ENCODE measurements around the gene PDE6G.
"Not testable (repeated sequence)": the region's sequence is repeated elsewhere in the genome, so short reads cannot be mapped to it uniquely, and the experiment has no call there.

The PDE6G gene

GRCh38 chr17:81621494-81622130 lies 34.7 kb downstream of the PDE6G start:
- H3K36me3 ChIP-seq (replicated peaks; ENCODE audit: low read depth, low read length) = peaks cover 50% of the 10 kb centered on the region

GRCh38 chr17:81618307-81618706 lies 38.0 kb downstream of the PDE6G start:
- H4K20me1 ChIP-seq (ENCODE audit: insufficient read depth, low read length); H3K9ac ChIP-seq (ENCODE audit: low read length); H3K4me2 ChIP-seq (ENCODE audit: low read length); H3K4me3 ChIP-seq (ENCODE audit: low read length); H3K9me3 ChIP-seq (ENCODE audit: insufficient read depth, low read length); H2AFZ ChIP-seq (ENCODE audit: low read depth, low read length); H3K27ac ChIP-seq (ENCODE audit: low read length); H3K27me3 ChIP-seq (ENCODE audit: low read depth, low read length); H3K4me1 ChIP-seq (ENCODE audit: low read length): not testable (repeated sequence)
- Histone ChIP-seq H3K79me2 (ENCODE audit: low read length) (peaks cover 36% of the 10 kb centered on the region), H3K36me3 (replicated peaks; ENCODE audit: low read depth, low read length) (peaks cover 44% of the 10 kb centered on the region)

More at GRCh38 chr17:81621494-81622130, 34.7 kb downstream of the PDE6G start:
- Histone ChIP-seq H3K4me1 (ENCODE audit: low read length) (no peaks in the 10 kb centered on the region), H3K4me3 (ENCODE audit: low read length) (no peak overlapping the region), H3K27ac (ENCODE audit: low read length) (no peak overlapping the region), H3K27me3 (ENCODE audit: low read depth, low read length) (no peaks in the 10 kb centered on the region), H4K20me1 (ENCODE audit: insufficient read depth, low read length) (no peaks in the 10 kb centered on the region), H3K9ac (ENCODE audit: low read length) (no peak overlapping the region), H3K79me2 (ENCODE audit: low read length) (peaks cover 19% of the 10 kb centered on the region), H3K9me3 (ENCODE audit: insufficient read depth, low read length) (no peaks in the 10 kb centered on the region), H2AFZ (ENCODE audit: low read depth, low read length) (no peak overlapping the region), H3K4me2 (ENCODE audit: low read length) (no peak overlapping the region)
- TF ChIP-seq EZH2phosphoT487 (IDR thresholded peaks at IDR 0.05; ENCODE audit: low read depth) = no peak
- TF ChIP-seq CTCF (IDR thresholded peaks at IDR 0.05; ENCODE audit: low read depth, low read length) = no peak

- Histone ChIP-seq H3K9me3 (ENCODE audit: insufficient read depth, low read length) (no peaks in the 10 kb centered on the region), H3K4me2 (ENCODE audit: low read length) (no peak overlapping the region), H3K9ac (ENCODE audit: low read length) (no peak overlapping the region), H3K4me1 (ENCODE audit: low read length) (no peaks in the 10 kb centered on the region), H3K4me3 (ENCODE audit: low read length) (no peak overlapping the region), H3K27ac (ENCODE audit: low read length) (no peak overlapping the region), H3K79me2 (ENCODE audit: low read length) (peaks cover 46% of the 10 kb centered on the region), H2AFZ (ENCODE audit: low read depth, low read length) (no peak overlapping the region), H3K36me3 (replicated peaks; ENCODE audit: low read depth, low read length) (peaks cover 53% of the 10 kb centered on the region), H4K20me1 (ENCODE audit: insufficient read depth, low read length) (no peaks in the 10 kb centered on the region; the same call in 1 of the 2 replicates), H3K27me3 (ENCODE audit: low read depth, low read length) (no peaks in the 10 kb centered on the region)
- TF ChIP-seq EZH2phosphoT487 (IDR thresholded peaks at IDR 0.05; ENCODE audit: low read depth) (no peak), CTCF (IDR thresholded peaks at IDR 0.05; ENCODE audit: low read depth, low read length) (no peak)
These were observed 39.5 kb downstream of the PDE6G start for GRCh38 chr17:81616877-81617276.

GRCh38 chr17:81615401-81615930 lies 40.9 kb downstream of the PDE6G start:
- Histone ChIP-seq H4K20me1 (ENCODE audit: insufficient read depth, low read length) (no peaks in the 10 kb centered on the region; the same call in 1 of the 2 replicates), H2AFZ (ENCODE audit: low read depth, low read length) (no peak overlapping the region), H3K9ac (ENCODE audit: low read length) (no peak overlapping the region), H3K4me1 (ENCODE audit: low read length) (no peaks in the 10 kb centered on the region), H3K4me2 (ENCODE audit: low read length) (no peak overlapping the region), H3K79me2 (ENCODE audit: low read length) (peaks cover 46% of the 10 kb centered on the region), H3K36me3 (replicated peaks; ENCODE audit: low read depth, low read length) (peaks cover 42% of the 10 kb centered on the region), H3K9me3 (ENCODE audit: insufficient read depth, low read length) (no peaks in the 10 kb centered on the region), H3K27me3 (ENCODE audit: low read depth, low read length) (no peaks in the 10 kb centered on the region), H3K4me3 (ENCODE audit: low read length) (no peak overlapping the region), H3K27ac (ENCODE audit: low read length) (no peak overlapping the region)
- no peak for TF ChIP-seq CTCF (IDR thresholded peaks at IDR 0.05; ENCODE audit: low read depth, low read length)
- TF ChIP-seq EZH2phosphoT487 (IDR thresholded peaks at IDR 0.05; ENCODE audit: low read depth) = no peak

Data from OCI-LY3 (cell line).